NCI-H446 (cell line): ENCODE measurements around the gene ASB7.

Source experiments
- DNase-seq, 2 experiments: peaks; one replicate each; lab custom pipeline; 2025; lab: John Stamatoyannopoulos, UW

Gene ASB7

GRCh38 chr15:100686021-100686724 lies 83.8 kb downstream of the ASB7 start:
- DNase-seq, result no peak

GRCh38 chr15:100686725-100687473 lies 84.5 kb downstream of the ASB7 start:
- DNase-seq, result no peak

- DNase-seq, result no peak
Observed at GRCh38 chr15:100687582-100688141, 85.3 kb downstream of the ASB7 start.

- DNase-seq, result no peak
Observed at GRCh38 chr15:100688549-100689120, 86.2 kb downstream of the ASB7 start.

- no peak for DNase-seq
Observed at GRCh38 chr15:100689131-100689899, 86.9 kb downstream of the ASB7 start.

- DNase-seq, result peak in 1 of 2 experiments; percentile 55
Observed at GRCh38 chr15:100690032-100690794, 87.8 kb downstream of the ASB7 start.

GRCh38 chr15:100690795-100691158 lies 88.4 kb downstream of the ASB7 start:
- DNase-seq, result peak in 1 of 2 experiments; percentile 44

GRCh38 chr15:100691321-100691720 lies 88.9 kb downstream of the ASB7 start:
- DNase-seq, result no peak

- DNase-seq, result no peak
Observed at GRCh38 chr15:100692246-100692645, 89.9 kb downstream of the ASB7 start.

GRCh38 chr15:100692671-100693070 lies 90.3 kb downstream of the ASB7 start:
- no peak for DNase-seq

GRCh38 chr15:100693451-100693850 lies 91.1 kb downstream of the ASB7 start:
- DNase-seq, result no peak

GRCh38 chr15:100694381-100695021 lies 92.1 kb downstream of the ASB7 start:
- DNase-seq, result no peak

- no peak for DNase-seq
Observed at GRCh38 chr15:100695048-100695447, 92.7 kb downstream of the ASB7 start.

GRCh38 chr15:100696452-100696851 lies 94.1 kb downstream of the ASB7 start:
- DNase-seq, result no peak
